HepG2 (cell line): ENCODE measurements around the gene TMUB1. TPM values are rescaled to one million over a fixed set of nuclear protein-coding genes. Genes with fewer than 3 reads are reported as not detected.

Experiments used
- ATAC-seq: fragments of 200-7000 bp; cut with Tn5 transposase; 3 replicates; pipeline ENCODE4 v1.9.1; 2020; ENCODE audit warnings: mild to moderate bottlenecking, moderate library complexity
- BruUV-seq: library from RNA; stranded (reverse); fragments of 400-500 nt; replicated peaks from 2 replicates; lab custom pipeline; 2021; lab: Mats Ljungman, UMichigan
- CTCF ChIA-PET: fragments of 300-600 bp; formaldehyde crosslinking; extraction: SDS; loops from one replicate; lab custom pipeline; 2021; ENCODE audit warnings: low total read pairs, inconsistent platforms, low intra/inter-chr PET ratio; lab: Yijun Ruan, JAX
- POLR2A ChIA-PET: fragments of 350-600 bp; sonication (Branson Sonifier 250); formaldehyde crosslinking; loops from one replicate; lab custom pipeline; 2020; ENCODE audit warnings: antibody characterized with exemption, inconsistent platforms; lab: Yijun Ruan, JAX
- DNase-seq: peaks from one replicate; pipeline ENCODE4 v3.0.0-alpha.2; 2015; ENCODE audit warnings: low spot score
- FAIRE-seq: peaks from 3 replicates; lab custom pipeline; 2011; peaks lifted over from hg19 to GRCh38; lab: Jason Lieb, UNC
- H2AFZ ChIP-seq: one replicate; pipeline ENCODE4 v1.6.1; 2011; ENCODE audit warnings: low read length, inconsistent platforms
- H3K27ac ChIP-seq: fragments of 300-600 bp; 3 replicates; pipeline ENCODE4 v1.8.0; 2011; ENCODE audit warnings: mixed run types, mild to moderate bottlenecking, mixed read lengths, low read length, inconsistent platforms; ENCODE audit not compliant: insufficient read depth; ENCODE audit errors: extremely low read length
- H3K27me3 ChIP-seq, 2 experiments: fragments of 200-600 bp in 1 of 2; 2 replicates in 1 of 2; 3 replicates in 1 of 2; pipeline versions ENCODE4 v1.6.0 to v1.8.0; 2011; ENCODE audit warnings: low read length in 2 of 2, mild to moderate bottlenecking in 2 of 2, moderate library complexity in 2 of 2, inconsistent platforms in 1 of 2; ENCODE audit not compliant: insufficient read depth in 2 of 2, control insufficient read depth in 1 of 2
- H3K36me3 ChIP-seq, 2 experiments: fragments of 200-600 bp in 1 of 2; replicated peaks in 1 of 2; 2 replicates in 1 of 2; 3 replicates in 1 of 2; pipeline versions ENCODE4 v1.5.1 to v1.8.0; 2011; ENCODE audit warnings: low read length in 2 of 2, inconsistent platforms in 1 of 2; ENCODE audit not compliant: insufficient read depth in 2 of 2, control insufficient read depth in 1 of 2
- H3K4me1 ChIP-seq: 2 replicates; pipeline ENCODE4 v1.5.1; 2012; ENCODE audit warnings: low read length, inconsistent platforms; ENCODE audit not compliant: insufficient read depth
- H3K4me2 ChIP-seq: 2 replicates; pipeline ENCODE4 v1.6.0; 2011; ENCODE audit warnings: low read depth, low read length, inconsistent platforms
- H3K4me3 ChIP-seq, 3 experiments: fragments of 200-600 bp in 1 of 3; sonication (generic), shearing (Covaris generic) in 1 of 3; replicated peaks in 1 of 3; 2 replicates each; pipeline ENCODE4 v1.5.1; 2011 to 2016; ENCODE audit warnings: low read length in 3 of 3, inconsistent platforms in 2 of 3, low read depth in 2 of 3, mild to moderate bottlenecking in 2 of 3, control low read depth in 1 of 3, mixed read lengths in 1 of 3; ENCODE audit not compliant: insufficient read depth in 1 of 3
- H3K79me2 ChIP-seq: one replicate; pipeline ENCODE4 v1.6.1; 2011; ENCODE audit warnings: low read length, inconsistent platforms; ENCODE audit not compliant: insufficient read depth
- H3K9ac ChIP-seq: 2 replicates; pipeline ENCODE4 v1.6.0; 2011; ENCODE audit warnings: mild to moderate bottlenecking, low read depth, low read length, inconsistent platforms; ENCODE audit not compliant: insufficient read depth
- H3K9me3 ChIP-seq: 2 replicates; pipeline ENCODE4 v1.5.1; 2012; ENCODE audit warnings: mild to moderate bottlenecking, low read length
- H4K20me1 ChIP-seq: 2 replicates; pipeline ENCODE4 v1.6.0; 2011; ENCODE audit warnings: inconsistent platforms, mild to moderate bottlenecking, low read length, moderate library complexity; ENCODE audit not compliant: insufficient read depth
- GATA4 ChIP-seq: sonication (generic); IDR thresholded peaks from 2 replicates; pipeline ENCODE4 v1.6.1; 2016; ENCODE audit warnings: antibody characterized with exemption, low read depth, borderline replicate concordance
- NKX3-1 ChIP-seq: sonication (generic); formaldehyde crosslinking; IDR thresholded peaks from 2 replicates; pipeline ENCODE4 v1.5.0; 2020; ENCODE audit warnings: missing genetic modification reagents
- ONECUT2 ChIP-seq: sonication (generic); formaldehyde crosslinking; IDR thresholded peaks from 2 replicates; pipeline ENCODE4 v1.4.0; 2020; ENCODE audit warnings: missing genetic modification reagents
- RBFOX2 ChIP-seq: fragments of 200-400 bp; formaldehyde crosslinking; IDR thresholded peaks from 2 replicates; pipeline ENCODE4 v1.6.1; 2017; ENCODE audit warnings: low read depth, mild to moderate bottlenecking, low read length
- ZNF451 ChIP-seq: sonication (generic); formaldehyde crosslinking; IDR thresholded peaks from 2 replicates; pipeline ENCODE4 v1.5.0; 2020; ENCODE audit warnings: mild to moderate bottlenecking, missing genetic modification reagents
- ZNF549 ChIP-seq: sonication (generic); formaldehyde crosslinking; IDR thresholded peaks from 2 replicates; pipeline ENCODE4 v1.5.0; 2020; ENCODE audit warnings: missing genetic modification reagents
- ZNF841 ChIP-seq: sonication (generic); formaldehyde crosslinking; IDR thresholded peaks from 2 replicates; pipeline ENCODE4 v1.8.1; 2023; ENCODE audit warnings: missing genetic modification reagents, borderline replicate concordance
- WGBS: methylation state at CpG from one replicate; pipeline ENCODE4 v1.1.6; 2017; ENCODE audit warnings: low lambda C conversion rate; 5-methylcytosine and 5-hydroxymethylcytosine counted together
- in situ Hi-C: cut with HindIII; loops from 2 replicates; pipeline ENCODE4 v1.10.0; 2017; ENCODE audit warnings: low pct_unique_long_range_greater_than_20kb; ENCODE audit not compliant: extremely low pct_ligation_motif_present
- intact Hi-C: fragments of 100-400 bp; cut with micrococcal nuclease; formaldehyde crosslinking; loops from one replicate; pipeline ENCODE4 v1.10.0; 2022; ENCODE audit not compliant: unreplicated experiment
- polyA plus RNA-seq, 8 experiments: library from polyadenylated mRNA; depleted of rRNA in 3 of 8; stranded (reverse) in 7 of 8; unstranded in 1 of 8; fragments of >200 nt; fragmentation: Illumina TruSeq in 4 of 8; extraction: Trizol in 4 of 8; gene quantifications; 2 replicates each; pipeline versions ENCODE4 v1.2.1 to v1.2.3, GENCODE V29; 2011 to 2016; ENCODE audit warnings: low read depth in 4 of 8, missing spikeins in 1 of 8, mixed read lengths in 1 of 8; ENCODE audit not compliant: insufficient read depth in 1 of 8
- total RNA-seq, 5 experiments: library from RNA; depleted of rRNA; stranded (reverse); fragments of >200 nt; fragmentation: Illumina TruSeq; extraction: Trizol; gene quantifications; 2 replicates each; pipeline ENCODE4 v1.2.3, GENCODE V29; 2016; ENCODE audit warnings: low read depth in 1 of 5
- TF ChIP-seq, protein P1 (sequence below): sonication (generic); formaldehyde crosslinking; IDR thresholded peaks from 2 replicates; pipeline ENCODE4 v1.4.0; 2020; ENCODE audit warnings: missing genetic modification reagents, borderline replicate concordance

Gene TMUB1
- total and polyA plus RNA-seq, 2 of the 13 experiments (the other 11 are each of a cell fraction or from before 2014, with no cell fraction given): 44.8 to 51.6 TPM

DNA sequence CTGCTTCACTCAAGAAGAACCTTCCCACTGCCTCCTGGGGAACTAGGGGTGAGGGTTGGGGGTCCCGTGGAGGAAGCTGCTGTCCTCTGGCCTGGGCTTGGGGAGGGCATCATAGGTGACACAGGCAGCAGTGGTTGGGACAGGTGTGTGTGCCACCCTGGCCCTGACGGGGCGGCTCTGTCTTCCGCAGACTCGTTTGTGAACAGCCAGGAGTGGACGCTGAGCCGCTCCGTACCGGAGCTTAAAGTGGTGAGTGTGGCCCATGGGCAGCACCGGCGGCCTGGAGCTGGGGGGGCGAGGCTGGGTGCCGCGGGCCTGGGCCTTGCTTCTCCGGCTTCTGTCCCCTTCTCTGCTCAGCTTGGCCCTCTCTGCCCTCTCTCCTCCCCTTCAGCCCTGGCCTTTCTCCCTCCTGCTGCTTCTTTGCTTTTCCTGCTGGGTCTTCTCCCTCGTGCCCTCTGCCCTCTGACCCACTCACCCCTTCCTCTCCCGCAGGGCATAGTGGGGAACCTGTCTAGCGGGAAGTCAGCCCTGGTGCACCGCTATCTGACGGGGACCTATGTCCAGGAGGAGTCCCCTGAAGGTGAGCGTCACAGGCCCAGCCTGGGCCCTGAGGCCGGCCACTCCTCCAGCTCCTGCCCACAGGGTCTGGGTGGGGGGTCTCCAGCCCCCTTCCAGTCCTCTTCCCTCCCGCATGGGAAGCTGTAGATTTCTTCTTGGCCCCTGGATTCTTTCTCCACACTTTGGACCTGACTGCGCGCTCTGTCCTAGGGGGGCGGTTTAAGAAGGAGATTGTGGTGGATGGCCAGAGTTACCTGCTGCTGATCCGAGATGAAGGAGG is 33.5 kb upstream of the TMUB1 start:
- no TSS peak for BruUV-seq
- POLR2A ChIA-PET: no interaction called here
- no peaks in the 10 kb centered on the region for H3K27me3 ChIP-seq
- 96% methylated on average over 20 of the region's 27 CpGs for WGBS
- no peaks in the 10 kb centered on the region for H3K4me1 ChIP-seq
- CTCF ChIA-PET: no interaction called here
- H3K9ac ChIP-seq: no peak overlapping the region
- no peak overlapping the region for H2AFZ ChIP-seq
- TF ChIP-seq ZNF841 (CRISPR knock-in tag): no peak
- no peak for TF ChIP-seq RBFOX2
- no peak for TF ChIP-seq NKX3-1 (CRISPR knock-in tag)
- TF ChIP-seq ZNF549 (CRISPR knock-in tag): no peak
- TF ChIP-seq ZNF451 (CRISPR knock-in tag): no peak
- no peak for TF ChIP-seq GATA4
- TF ChIP-seq, protein P1, sequence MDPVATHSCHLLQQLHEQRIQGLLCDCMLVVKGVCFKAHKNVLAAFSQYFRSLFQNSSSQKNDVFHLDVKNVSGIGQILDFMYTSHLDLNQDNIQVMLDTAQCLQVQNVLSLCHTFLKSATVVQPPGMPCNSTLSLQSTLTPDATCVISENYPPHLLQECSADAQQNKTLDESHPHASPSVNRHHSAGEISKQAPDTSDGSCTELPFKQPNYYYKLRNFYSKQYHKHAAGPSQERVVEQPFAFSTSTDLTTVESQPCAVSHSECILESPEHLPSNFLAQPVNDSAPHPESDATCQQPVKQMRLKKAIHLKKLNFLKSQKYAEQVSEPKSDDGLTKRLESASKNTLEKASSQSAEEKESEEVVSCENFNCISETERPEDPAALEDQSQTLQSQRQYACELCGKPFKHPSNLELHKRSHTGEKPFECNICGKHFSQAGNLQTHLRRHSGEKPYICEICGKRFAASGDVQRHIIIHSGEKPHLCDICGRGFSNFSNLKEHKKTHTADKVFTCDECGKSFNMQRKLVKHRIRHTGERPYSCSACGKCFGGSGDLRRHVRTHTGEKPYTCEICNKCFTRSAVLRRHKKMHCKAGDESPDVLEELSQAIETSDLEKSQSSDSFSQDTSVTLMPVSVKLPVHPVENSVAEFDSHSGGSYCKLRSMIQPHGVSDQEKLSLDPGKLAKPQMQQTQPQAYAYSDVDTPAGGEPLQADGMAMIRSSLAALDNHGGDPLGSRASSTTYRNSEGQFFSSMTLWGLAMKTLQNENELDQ (CRISPR knock-in tag): no peak
- TF ChIP-seq ONECUT2 (CRISPR knock-in tag): no peak
- peaks cover 15% of the 10 kb centered on the region for H3K79me2 ChIP-seq
- no peaks in the 10 kb centered on the region for H3K9me3 ChIP-seq
- no peak overlapping the region for H3K4me2 ChIP-seq
- DNase-seq: no peak
- in situ Hi-C loops: no loop called here
- H3K36me3 ChIP-seq: peaks cover 20 to 62% of the 10 kb centered on the region in 2 experiments; a peak in 4 of 5 replicates
- H3K27ac ChIP-seq: no peak overlapping the region
- intact Hi-C loops: no loop called here
- ATAC-seq: no peak
- no peak overlapping the region for H3K4me3 ChIP-seq
- H4K20me1 ChIP-seq: peaks cover 21% of the 10 kb centered on the region; the same call in 1 of the 2 replicates
- no peak for FAIRE-seq
